Transverse colon (tissue), 4 donors: ENCODE results near the gene LRRC47. TPM values are rescaled to one million over a fixed set of nuclear protein-coding genes. Genes with fewer than 3 reads are reported as not detected.

Experiments used
- DNase-seq: peaks from one replicate; pipeline ENCODE4 v3.0.0-alpha.2; 2019
- H3K27ac ChIP-seq, 4 donors: fragments of 200-600 bp; sonication (generic); 2 replicates each; pipeline ENCODE4 v1.5.1; 2016 to 2018; ENCODE audit warnings: inconsistent platforms in 4 of 4
- H3K27me3 ChIP-seq: fragments of 200-600 bp; sonication (generic); 2 replicates; pipeline ENCODE4 v1.5.1; 2017; ENCODE audit warnings: inconsistent platforms
- H3K36me3 ChIP-seq, 4 donors: fragments of 200-600 bp; sonication (generic); 2 replicates each; pipeline ENCODE4 v1.5.1; 2017 to 2019; ENCODE audit warnings: inconsistent platforms in 4 of 4
- H3K4me1 ChIP-seq, 4 donors: fragments of 200-600 bp; sonication (generic); 2 replicates each; pipeline ENCODE4 v1.5.1; 2017 to 2020; ENCODE audit warnings: inconsistent platforms in 4 of 4
- H3K4me3 ChIP-seq, 4 donors: fragments of 200-600 bp; sonication (generic); 1 replicate in 1 of 4; 2 replicates in 3 of 4; pipeline versions ENCODE4 v1.5.1 to v1.6.1; 2017 to 2019; ENCODE audit warnings: inconsistent platforms in 4 of 4
- H3K9me3 ChIP-seq, 2 donors: fragments of 200-600 bp; sonication (generic); 2 replicates each; pipeline ENCODE4 v1.5.1; 2017 to 2019; ENCODE audit warnings: inconsistent platforms in 2 of 2
- CTCF ChIP-seq, 5 experiments: fragments of 200-600 bp in 3 of 5; fragments of 450-650 bp in 2 of 5; sonication (generic) in 3 of 5; IDR thresholded peaks; 1 replicate in 2 of 5; 2 replicates in 3 of 5; pipeline ENCODE4 v1.5.1; 2016 to 2017; ENCODE audit warnings: antibody characterized with exemption in 5 of 5, inconsistent platforms in 3 of 5, mild to moderate bottlenecking in 2 of 5, moderate library complexity in 1 of 5
- EP300 ChIP-seq: sonication (generic); formaldehyde crosslinking; IDR thresholded peaks from one replicate; pipeline ENCODE4 v1.6.1; 2017; ENCODE audit warnings: antibody characterized with exemption, low read depth
- POLR2A ChIP-seq: fragments of 450-650 bp; IDR thresholded peaks from one replicate; pipeline ENCODE4 v1.6.1; 2016; ENCODE audit warnings: antibody characterized with exemption, mild to moderate bottlenecking, moderate library complexity
- POLR2AphosphoS5 ChIP-seq, 3 donors: sonication (generic); formaldehyde crosslinking; IDR thresholded peaks; one replicate each; pipeline ENCODE4 v1.6.1; 2016; ENCODE audit warnings: antibody characterized with exemption in 3 of 3
- WGBS, 2 donors: methylation state at CpG; one replicate each; pipeline ENCODE4 v1.1.5; 2018; ENCODE audit warnings: low coverage in 1 of 2; 5-methylcytosine and 5-hydroxymethylcytosine counted together
- in situ Hi-C, 4 donors: fragments of 200-750 bp; cut with MboI; loops; one replicate each; pipeline versions ENCODE4 v1.15.0 to v1.15.1; 2017; ENCODE audit warnings: low sequenced_read_pairs in 3 of 4, low pct_ligation_motif_present in 1 of 4, low pct_unique_long_range_greater_than_20kb in 1 of 4
- intact Hi-C: fragments of 100-400 bp; cut with DNase I; formaldehyde crosslinking; loops from one replicate; pipeline ENCODE4 v1.15.1; 2023; ENCODE audit warnings: low total_unique reads
- total RNA-seq, 4 donors: library from RNA; depleted of rRNA; stranded (reverse); fragments of >200 nt; gene quantifications; one replicate each; pipeline ENCODE4 v1.1.0, GENCODE V29; 2016

Gene LRRC47
- total RNA-seq, 4 donors from 2014 or later = 30.6 to 50.5 (median 38.0) TPM

DNA sequence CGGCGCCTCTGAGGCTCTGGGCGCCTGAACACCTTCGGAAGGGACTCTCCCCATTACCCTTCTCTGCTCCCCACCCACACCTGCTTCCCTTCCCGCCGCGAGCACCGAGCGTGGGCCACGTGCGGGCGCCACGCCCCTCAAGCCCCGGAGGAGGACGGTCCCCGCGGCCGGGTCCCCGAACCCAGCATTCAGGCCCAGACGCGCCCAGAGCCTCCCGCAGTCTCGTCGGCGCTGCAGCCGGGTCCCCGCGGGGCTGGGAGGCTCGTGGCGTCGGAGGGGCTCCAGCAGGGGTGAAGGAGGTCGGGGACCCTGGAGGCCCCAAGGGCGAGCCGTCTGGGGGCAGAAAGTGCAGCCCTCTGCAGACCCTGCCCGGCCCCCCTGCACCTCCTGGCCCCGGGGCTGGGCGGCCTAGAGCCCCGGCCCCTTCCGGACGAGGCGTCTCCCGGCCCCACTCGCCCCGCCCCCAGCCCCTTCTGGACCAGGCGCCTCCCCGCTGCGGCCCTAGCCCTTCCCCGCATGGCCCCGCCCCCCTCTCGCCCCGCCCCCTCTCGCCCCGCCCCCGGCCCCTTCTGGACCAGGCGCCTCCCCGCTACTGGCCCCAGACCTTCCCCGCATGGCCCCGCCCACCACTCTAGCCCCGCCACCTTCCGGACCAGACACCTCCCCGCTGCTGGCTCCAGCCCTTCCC is 24.1 kb downstream of the LRRC47 start:
- DNase-seq = peak; percentile 96
- Histone ChIP-seq H3K36me3 (no peaks in the 10 kb centered on the region), H3K9me3 (no peaks in the 10 kb centered on the region), H3K4me1 (peaks cover 9 to 36% (median 27%) of the 10 kb centered on the region in 4 donors), H3K27ac (peak overlapping the region; percentile 55 to 86 (median 65)), H3K4me3 (peak overlapping the region; percentile 35 to 76 (median 68)), H3K27me3 (peaks cover 21% of the 10 kb centered on the region)
- TF ChIP-seq POLR2AphosphoS5 (IDR thresholded peaks at IDR 0.05) (peak in 1 of 3 donors; percentile 24), POLR2A (no peak)
- intact Hi-C loops = no loop called here
- WGBS, 2 donors = 1% methylated on average over 34 of the region's 61 CpGs; no CpG with 5 or more reads in 1 of the 2 donors
- in situ Hi-C loops = no loop called here

DNA sequence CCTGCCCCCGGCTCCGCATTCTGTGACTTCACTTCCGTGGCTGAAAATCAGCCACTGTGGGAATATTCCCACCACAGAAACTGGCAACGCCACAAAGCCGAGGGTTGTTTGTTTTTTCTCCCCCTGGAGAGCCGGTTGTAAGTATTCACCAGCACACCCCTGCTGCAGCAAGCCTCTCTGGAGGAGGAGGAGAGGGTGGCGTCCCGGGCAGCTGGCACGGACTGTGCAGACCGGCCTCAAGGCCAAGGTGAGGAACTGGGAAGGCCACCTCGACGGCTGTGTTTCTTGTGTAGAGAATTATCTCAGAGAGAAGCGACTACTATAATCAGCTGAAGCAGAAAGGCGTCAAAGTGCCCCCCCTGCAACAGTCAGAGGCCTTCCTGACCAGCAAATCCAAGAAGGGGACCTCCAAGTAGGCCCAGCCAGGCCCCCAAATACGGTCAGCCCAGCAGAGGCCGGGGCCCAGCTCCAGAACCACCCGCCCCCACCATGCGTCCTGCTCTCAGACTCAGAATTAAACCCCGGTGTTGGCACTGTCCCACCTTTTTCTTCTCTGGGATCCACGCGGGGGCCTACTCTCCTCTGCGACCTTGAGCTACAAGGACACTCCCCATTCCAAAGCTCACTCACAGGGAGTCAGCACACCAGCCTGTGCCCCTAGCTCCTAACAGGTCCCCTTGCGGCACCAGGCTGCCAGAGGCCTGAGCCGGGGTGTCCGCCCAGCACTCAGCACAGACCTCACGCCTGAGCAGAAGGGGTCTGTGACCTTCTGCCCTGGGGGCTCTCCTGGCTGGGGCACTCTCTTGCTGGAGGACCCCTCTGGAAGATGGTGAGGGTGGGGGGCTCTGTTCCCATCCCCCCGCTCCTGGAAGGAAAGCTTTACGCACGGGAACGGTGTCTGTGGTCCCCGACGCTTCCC is 24.9 kb downstream of the LRRC47 start:
- Histone ChIP-seq H3K9me3 (no peaks in the 10 kb centered on the region), H3K36me3 (no peaks in the 10 kb centered on the region), H3K4me1 (peaks cover 9 to 34% (median 27%) of the 10 kb centered on the region in 4 donors), H3K4me3 (peak overlapping the region; percentile 35 to 71 (median 68)), H3K27me3 (peaks cover 21% of the 10 kb centered on the region), H3K27ac (peak overlapping the region in 3 of 4 donors; percentile 11 to 72 (median 53))
- 54% methylated on average over 32 of the region's 32 CpGs; no CpG with 5 or more reads in 1 of the 2 donors for WGBS, 2 donors
- intact Hi-C loops = no loop called here
- TF ChIP-seq POLR2A (no peak), EP300 (no peak), POLR2AphosphoS5 (IDR thresholded peaks at IDR 0.05) (no peak), CTCF (IDR thresholded peaks at IDR 0.05) (no peak)
- in situ Hi-C loops = no loop called here
- DNase-seq = no peak

GRCh38 chr1:3770047-3770765 is 26.1 kb downstream of the LRRC47 start:
- 92% methylated on average over 6 to 16 of the region's 16 CpGs for WGBS, 2 donors
- in situ Hi-C loops = no loop called here
- no peaks in the 10 kb centered on the region for H3K9me3 ChIP-seq
- DNase-seq = no peak
- no peaks in the 10 kb centered on the region for H3K36me3 ChIP-seq
- H3K4me3 ChIP-seq = no peak overlapping the region
- no peak overlapping the region for H3K27ac ChIP-seq
- TF ChIP-seq POLR2A (no peak), CTCF (IDR thresholded peaks at IDR 0.05) (no peak)
- H3K27me3 ChIP-seq = peaks cover 21% of the 10 kb centered on the region
- intact Hi-C loops = no loop called here
- H3K4me1 ChIP-seq = peaks cover 2 to 22% (median 16%) of the 10 kb centered on the region in 4 donors

GRCh38 chr1:3768811-3769390 is 27.4 kb downstream of the LRRC47 start:
- intact Hi-C loops (no loop called here), in situ Hi-C loops (no loop called here)
- H3K4me3 ChIP-seq = no peak overlapping the region
- peaks cover 22% of the 10 kb centered on the region for H3K27me3 ChIP-seq
- H3K36me3 ChIP-seq = no peaks in the 10 kb centered on the region
- 88% methylated on average over 22 of the region's 22 CpGs; no CpG with 5 or more reads in 1 of the 2 donors for WGBS, 2 donors
- H3K4me1 ChIP-seq = peaks cover 0 to 21% (median 14%) of the 10 kb centered on the region in 4 donors
- no peak for TF ChIP-seq POLR2A
- TF ChIP-seq POLR2AphosphoS5 (IDR thresholded peaks at IDR 0.05) = no peak
- TF ChIP-seq CTCF (IDR thresholded peaks at IDR 0.05) = no peak
- no peak for TF ChIP-seq EP300
- no peak overlapping the region for H3K27ac ChIP-seq
- no peak for DNase-seq
- H3K9me3 ChIP-seq = no peaks in the 10 kb centered on the region
